Jurkat, Clone E6-1 (cell line): Measurements from ENCODE around the gene NKD2.
"Not testable (repeated sequence)": the region's sequence is repeated elsewhere in the genome, so short reads cannot be mapped to it uniquely, and the experiment has no call there.

Experiments used
- DNase-seq: peaks from one replicate; pipeline ENCODE4 v3.0.0-alpha.2; 2011; ENCODE audit warnings: low read depth, low spot score
- H3K4me3 ChIP-seq: 2 replicates; pipeline ENCODE4 v1.5.1; 2011; ENCODE audit warnings: mild to moderate bottlenecking, low read length, control low read depth, moderate library complexity

Gene NKD2

DNA sequence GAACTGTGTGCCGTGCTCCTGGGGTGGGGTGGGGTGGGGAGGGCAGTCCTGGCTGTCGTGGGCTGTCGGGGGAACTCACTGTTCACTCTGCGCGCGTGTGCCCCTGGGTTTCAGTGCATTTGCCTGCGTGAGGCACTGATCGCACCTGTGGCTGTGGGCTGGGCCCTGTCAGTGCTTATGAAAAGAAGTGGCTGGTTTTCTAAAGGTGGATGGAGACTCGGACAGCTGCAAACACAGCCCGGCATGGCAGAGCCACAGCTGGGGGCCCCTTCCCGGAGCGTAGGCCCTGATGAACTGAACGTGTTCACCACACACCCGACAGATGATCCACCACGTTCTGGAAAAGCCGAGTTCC is 42.7 kb downstream of the NKD2 start:
- DNase-seq, result no peak
- no peak overlapping the region for H3K4me3 ChIP-seq

DNA sequence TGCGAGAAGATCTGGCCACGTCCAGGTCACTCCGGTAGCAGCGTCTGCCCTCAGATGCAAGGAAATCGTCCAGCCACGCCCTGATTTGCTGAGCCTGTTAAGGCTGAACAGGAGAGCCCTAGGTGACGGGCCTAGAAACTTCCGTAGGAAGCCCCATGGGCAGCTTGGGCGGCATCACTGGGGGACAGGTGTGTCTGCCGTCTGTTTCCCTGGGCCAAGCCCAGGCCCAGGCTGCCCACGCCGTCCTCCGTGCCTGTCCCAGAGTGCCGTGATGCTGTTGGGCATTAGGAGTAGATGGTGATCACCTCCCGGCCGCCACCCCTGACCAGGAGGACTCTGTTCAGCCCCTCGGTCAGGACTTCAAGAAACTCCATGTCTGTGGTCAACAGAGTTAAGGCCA is 43.5 kb downstream of the NKD2 start:
- H3K4me3 ChIP-seq, result no peak overlapping the region
- no peak for DNase-seq

DNA sequence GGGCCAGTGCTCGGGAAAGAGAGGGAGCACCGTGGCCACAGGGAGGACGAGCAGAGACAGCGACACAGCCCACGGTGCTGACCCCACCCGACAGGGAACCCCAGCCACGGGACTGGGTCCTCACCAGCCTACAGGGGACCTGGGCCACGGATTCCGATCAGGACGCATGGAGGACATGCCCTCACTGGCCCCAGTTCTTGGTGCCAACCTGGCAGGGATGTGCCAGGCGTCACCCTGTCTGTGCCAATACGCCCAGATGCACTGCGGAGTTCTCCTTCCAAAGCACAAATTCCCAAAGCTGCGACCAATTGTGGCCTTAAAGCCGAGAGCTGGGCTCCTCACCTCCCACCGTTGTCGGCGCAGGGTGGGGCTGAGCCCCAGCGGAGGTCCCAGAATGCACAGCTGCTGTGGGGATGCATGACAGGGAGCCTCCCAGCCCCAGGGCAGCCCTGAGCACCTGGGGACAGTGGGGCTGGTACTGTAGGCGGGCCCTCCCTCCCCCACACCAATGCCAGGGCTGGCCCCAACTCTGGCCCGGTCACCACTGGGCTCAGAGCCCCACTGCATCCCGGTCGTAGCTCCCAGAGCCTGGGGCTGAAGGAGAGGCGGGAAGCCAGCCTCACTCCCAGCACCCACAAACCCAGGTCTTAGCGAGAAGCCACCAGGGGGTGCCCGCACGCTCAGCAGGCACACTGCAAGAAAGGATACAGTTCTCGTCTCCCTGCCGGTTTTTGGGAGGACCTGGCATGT is 44.2 kb downstream of the NKD2 start:
- no peak overlapping the region for H3K4me3 ChIP-seq
- no peak for DNase-seq

DNA sequence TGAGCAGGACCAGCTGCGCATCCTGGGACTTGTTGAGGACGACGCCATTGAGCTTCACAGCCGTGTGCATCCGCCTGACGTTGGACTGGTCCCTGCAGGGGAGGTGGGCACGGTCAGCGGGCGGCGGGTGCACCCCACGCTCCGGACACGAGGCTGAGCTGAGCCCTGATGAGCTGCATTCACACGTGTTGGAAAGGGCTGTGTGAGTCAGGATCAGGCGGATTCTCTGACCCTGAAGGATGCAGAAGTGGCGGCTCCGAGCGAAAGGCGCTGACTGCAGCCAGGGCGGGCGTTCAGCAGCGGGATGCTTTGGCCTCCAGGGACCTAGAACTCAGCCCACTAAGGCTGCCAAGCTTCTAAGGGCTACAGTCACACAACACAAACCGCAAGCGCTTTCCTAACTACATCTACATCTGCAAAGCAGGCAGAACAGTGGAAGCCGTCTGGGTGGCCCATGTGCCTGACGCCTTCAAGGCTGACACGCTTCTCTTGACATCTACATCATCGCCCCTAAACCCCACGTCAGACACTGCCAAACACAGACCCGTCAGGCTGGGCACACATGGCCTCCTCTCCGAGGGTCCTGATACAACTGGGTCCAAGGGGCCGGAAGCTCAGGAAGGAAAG is 44.9 kb downstream of the NKD2 start:
- no peak for DNase-seq
- no peak overlapping the region for H3K4me3 ChIP-seq

DNA sequence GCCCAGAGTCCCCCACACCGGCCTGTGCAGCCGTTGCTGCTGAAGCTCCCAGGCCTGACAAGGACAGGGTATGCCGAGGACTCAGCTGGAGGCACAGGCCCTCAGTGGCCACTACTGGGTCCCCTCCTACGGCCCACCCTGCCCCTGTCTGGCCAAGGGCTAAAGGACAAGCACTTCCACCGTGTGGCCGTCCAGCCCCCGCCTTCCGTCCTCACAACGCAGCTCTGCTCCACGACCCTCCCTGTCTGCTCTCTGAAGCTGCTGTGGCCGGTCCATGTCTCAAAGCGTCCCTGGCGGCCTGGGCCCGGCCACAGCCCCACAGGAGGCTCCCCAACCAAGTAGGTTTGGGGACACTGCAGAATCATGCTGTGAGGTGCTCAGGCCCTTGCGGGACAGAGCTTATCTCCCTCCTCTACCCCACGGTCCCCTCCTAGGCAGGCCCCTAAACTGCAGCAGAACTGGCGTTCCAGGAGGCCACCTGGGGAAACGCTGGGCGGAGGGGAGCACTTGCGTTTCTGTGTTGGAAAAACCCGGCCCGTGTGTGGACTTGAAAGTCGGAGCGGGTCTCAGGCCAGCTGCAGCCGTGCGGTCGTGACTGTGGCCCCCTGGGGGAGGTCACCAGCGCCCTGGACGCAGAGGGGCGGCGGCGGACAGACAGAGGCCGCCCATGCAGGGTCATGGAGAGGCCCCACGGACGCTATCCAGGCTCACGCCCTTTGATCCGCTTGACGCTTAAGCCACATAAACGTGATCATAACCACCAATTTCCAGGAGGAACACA is 45.6 kb downstream of the NKD2 start:
- DNase-seq, result no peak
- H3K4me3 ChIP-seq, result no peak overlapping the region

DNA sequence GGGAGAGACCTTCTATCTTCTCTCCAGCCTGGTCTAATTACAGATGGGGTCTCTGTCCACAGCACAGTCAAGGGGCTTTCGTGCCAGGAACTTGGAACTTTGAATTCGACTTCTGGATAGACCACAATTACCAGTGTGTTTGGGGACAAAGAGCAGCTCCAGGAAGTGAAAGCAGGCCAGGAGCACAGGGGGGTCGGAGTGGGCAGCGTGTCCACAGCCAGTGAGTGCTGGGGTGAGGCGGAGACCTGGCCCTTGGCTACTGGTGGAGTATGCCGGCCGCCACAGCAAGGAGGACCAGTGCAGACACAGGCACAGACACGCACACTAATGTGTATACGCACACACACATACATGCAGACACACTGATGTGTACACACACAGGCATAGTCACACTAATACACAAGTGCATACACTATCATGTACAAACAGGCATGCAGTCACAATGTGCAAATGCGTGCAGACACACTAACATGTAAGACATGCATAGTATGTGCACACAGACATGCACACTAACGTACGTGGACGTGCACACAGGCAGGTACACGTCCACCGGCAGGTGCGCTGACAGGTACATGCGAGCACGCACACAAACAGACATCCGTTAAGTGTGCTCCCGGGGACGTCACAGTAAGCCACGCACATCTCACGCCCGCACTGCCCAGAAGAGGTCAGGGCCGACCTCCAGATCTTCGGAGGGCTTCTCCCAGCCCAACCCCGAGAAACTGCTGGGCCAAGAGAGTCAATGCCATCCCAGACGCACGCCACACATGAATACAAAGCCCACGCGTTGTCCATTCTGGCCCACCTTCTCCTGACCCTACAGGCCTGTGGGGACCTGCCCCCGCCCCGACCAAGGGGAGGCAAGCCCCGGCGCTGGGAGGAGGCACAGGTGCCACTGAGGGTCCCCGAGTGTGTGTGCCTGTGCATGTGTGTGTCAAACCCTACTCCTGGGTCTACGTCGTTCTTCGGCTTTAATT is 46.5 kb downstream of the NKD2 start:
- DNase-seq, result no peak
- no peak overlapping the region for H3K4me3 ChIP-seq

DNA sequence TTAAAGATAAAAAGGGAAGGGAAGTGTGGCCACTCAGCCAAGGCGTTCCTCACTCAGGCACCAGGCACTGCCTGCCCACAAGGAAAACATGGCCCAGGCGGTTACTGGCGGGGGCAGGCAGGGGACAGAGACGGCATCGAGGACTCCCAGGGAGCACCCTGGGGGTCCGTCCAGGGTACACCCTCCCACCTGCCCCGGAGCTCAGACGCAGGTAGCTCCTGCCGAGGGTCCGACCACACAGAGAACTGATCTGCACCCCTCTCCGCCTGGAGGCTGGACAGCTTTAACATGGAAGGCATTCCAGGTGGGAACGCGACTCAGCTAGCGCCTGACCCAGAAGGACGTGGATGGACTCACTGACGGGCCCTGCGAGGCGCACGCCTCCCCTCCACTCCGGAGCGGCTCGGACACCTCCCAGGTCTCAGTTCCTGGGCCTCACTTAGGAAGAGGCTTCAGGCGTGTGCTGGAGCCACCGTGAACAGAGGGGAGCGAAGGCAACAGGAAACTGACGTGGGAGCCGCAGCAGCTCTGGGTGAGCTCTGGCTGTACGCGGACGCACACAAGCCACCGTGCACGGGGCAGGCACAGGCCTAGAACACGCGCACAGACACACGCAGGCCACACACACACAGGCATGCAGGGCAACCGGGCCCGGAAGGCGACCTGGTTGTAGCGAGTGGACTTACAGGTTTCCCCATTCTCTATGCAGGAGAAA is 47.5 kb downstream of the NKD2 start:
- no peak for DNase-seq
- no peak overlapping the region for H3K4me3 ChIP-seq

DNA sequence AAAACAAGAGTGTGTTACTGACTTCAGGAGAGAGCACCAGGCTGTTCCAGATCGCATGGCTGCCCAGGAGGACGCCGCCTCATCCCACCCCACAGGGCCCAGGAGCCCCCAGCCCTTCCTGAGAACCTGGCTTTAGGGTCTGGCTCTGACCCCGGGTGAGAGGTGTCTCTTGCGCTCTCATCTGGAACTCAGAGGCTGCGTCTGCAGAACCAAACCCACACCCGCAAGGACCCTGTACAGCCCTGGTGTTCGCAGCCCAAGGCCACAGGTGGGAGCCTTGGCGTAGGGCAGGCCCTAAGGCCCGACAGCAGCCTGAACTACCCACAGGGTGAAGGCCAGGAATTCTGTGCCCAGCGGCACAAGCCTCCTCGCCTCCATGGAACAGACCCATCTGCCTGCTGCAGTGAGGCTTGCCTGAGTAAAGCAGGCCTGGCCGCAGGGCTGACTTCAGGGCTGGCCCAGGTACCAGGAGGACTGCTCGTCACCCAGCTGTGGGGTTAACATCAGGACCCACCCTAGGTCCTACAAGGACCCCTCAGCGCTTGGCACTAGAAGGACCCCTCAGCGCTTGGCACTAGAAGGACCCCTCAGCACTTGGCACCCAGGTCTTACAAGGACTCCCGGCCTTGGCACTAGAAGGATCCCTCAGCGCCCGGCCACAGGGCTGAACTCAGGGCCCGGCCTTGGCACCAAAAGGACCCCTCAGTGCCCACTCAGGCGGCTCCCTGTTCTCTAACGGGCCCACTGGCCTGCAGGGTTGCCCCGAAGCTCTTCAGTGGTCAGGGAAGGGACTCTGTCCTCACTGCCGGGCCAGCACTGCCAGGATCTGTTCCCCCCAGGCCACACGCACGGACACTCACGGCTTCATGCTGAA is 48.2 kb downstream of the NKD2 start:
- no peak overlapping the region for H3K4me3 ChIP-seq
- DNase-seq, result no peak

DNA sequence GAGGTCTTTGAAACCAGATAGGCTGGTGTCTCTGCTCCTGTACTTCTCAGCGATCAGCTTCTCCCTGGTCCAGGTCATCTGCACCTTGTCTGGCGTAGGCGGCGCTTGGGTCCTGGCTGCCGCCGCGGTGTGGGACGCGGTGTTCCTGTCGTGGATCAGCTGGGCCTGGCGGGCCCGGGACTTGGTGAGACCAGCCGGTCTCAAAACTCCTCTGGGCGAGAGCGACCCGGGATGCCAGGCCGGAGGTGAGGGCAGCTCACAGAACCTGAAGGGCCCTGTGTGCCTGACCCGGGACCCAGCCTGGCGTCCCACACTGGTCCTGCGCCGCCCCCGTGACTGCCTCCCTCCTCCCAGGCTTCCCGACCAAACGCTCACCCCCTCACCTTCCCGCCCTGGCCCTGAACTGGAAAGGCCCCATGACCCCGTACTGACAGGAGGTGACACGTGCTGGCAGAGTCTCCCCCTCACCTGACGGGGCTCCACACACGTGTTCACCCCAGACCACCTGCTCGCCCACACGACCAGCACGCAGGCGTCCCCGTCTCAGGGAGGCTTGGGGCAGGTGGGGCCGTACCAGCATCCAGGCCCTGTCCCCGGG is 49.0 kb downstream of the NKD2 start:
- DNase-seq, result no peak
- no peak overlapping the region for H3K4me3 ChIP-seq

DNA sequence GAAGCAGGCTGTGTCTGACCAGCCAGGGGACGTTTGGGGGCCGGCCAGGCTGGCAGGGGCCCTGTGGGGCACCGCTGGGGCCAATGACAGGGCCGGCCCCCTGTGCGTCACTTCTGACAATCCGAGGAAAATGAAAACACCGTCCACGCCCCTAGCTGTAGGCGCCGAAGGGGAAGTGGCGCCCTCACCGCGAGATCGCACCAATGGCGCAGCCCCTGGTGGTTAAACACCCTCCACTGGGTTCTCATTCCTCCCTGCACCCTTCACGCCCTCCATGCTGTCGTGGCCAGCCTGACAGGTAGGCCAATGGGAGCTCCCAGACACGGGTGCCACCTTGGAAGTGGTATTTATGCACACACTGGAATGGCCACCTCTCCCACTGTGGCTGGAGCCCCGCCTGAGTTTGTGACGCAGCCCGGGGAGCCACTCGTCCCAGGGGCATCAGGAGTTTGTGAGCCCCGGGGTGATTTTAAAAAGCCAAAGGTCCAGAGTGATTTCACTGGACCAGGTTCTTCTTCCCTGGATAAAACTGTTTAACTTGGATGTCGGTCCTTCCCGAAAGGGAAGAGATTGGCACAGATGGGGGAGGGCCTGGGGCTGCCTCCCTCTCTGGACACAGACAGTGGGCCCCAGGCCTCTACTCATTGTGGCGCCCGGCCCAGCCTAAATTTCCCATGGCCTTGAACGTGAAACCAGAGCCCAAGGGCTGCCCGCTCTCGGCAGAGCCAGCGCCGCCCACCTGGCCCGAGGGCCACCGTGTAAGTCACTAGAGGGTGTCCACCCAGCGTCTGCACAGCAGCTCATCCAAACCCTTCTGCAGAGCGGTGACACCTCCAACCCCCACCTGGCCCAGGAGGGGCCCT is 49.7 kb downstream of the NKD2 start:
- DNase-seq, result no peak
- no peak overlapping the region for H3K4me3 ChIP-seq

DNA sequence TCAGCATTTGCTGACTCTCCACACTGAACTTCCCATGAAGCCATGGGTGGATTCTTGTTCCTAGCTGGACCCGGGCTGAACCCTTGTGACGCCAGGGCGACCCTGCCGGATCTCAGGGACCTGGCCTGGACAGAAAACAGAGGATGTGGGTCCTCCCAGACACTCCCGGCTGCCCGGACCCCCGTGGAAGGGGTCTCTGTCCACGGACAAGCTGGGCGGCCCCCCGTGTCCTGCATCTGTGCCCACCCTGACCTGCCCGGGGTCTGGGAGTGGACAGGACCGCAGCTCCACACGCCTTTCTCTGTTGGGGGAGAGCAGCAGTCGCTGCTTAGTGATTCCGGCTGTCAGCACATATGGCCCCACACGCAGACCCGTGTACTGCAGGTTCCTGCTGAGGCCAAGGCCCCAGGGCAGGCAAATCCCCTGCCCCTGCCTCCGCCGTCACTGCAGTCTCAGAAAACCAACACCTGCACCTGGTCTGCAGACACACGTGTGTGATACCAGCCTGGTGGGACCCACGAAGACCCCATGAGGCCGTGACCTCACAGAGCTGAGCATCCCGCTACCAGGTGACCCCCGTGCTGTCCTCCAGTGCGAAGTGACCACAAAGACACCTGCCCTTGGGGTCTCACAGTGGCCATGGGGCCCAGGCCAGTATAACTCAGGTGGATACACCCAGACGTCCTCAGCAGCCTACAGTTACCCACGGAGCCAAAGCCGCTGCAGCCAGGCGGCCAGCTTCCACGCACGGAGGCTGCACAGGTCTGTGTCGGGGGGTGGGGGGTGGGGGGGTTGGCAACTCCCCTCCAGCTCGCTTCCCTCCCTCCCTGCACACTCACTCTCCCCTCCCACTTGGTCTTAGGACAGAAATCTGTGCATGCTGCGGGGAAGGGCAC is 50.6 kb downstream of the NKD2 start:
- H3K4me3 ChIP-seq, result no peak overlapping the region
- no peak for DNase-seq

DNA sequence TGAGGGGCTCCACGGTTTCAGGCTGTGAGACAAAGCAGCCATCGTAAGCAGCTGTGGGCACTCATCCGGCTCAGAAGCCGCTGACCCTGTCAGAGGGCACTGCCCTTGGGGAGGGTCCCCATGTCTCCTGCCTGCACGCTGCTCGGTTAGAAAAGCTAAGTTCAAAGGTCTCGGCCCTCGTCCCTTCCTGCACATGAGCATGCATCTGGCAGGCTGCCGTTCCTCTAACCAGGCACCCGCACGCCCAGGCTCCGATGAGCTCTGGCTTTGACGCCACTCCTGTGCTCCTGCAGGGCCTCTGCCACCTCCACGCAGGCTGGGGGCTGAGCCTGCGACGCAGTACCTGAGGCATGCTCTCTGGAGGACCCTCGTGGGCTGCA is 51.3 kb downstream of the NKD2 start:
- DNase-seq, result no peak
- H3K4me3 ChIP-seq, result no peak overlapping the region

DNA sequence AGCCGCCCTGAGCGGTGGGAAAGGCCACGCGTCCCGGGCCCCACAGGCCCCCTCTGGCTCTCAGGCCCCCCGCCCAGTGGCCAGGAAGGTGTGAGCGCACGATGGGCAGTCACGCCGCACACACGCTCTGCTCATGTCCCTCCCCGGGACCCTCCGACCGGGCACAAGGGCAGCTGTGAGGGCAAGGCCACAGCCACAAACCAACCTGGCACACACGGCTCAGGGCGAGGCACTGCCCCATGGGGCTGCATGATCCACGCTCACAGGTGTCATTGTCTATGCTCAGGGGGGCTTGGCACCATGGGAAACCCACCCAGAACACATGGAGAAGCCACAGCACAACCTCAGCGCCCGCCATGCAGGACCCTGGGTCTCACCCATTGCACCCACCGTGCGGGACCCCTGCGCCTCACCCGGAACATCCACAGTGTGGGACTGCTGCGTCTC is 52.0 kb downstream of the NKD2 start:
- DNase-seq, result no peak
- H3K4me3 ChIP-seq, result no peak overlapping the region

DNA sequence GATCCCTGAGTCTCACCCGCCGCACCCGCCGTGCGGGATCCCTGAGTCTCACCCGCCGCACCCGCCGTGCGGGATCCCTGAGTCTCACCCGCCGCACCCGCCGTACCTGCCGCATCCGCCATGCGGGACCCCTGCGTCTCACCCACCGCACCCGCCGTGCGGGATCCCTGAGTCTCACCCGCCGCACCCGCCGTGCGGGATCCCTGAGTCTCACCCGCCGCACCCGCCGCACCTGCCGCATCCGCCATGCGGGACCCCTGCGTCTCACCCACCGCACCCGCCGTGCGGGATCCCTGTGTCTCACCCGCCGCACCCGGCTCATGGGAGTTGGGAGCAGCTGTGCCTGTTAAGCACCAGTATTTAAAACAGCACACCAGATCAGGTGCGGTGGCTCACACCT is 52.7 kb downstream of the NKD2 start:
- not testable (repeated sequence) for DNase-seq, H3K4me3 ChIP-seq

DNA sequence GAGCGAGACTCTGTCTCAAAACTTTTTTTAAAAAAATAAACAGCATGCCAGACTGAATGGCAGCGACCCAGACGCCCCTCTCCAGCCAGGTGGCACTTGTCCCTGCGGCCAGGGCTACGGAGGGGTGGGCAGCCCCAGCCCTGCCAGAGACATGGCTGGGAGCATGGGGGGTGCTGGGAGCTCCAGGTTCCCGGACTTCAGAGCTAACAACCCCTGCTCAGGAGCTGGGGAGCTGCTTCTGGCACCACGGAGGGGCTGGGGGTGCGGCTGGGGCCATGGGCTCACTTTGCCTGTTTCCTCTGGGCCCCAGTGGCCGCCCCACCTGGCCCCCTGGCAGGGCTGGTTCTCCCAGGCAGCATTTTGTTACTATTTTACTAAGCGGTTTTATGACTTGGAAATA is 53.3 kb downstream of the NKD2 start:
- H3K4me3 ChIP-seq, result no peak overlapping the region
- no peak for DNase-seq
